Central memory CD8-positive, alpha-beta T cell (primary cell): ENCODE measurements around the gene HTR5A.

ENCODE experiments used
- ATAC-seq: fragments of 150-1000 bp; cut with Tn5 transposase; replicated peaks from 2 replicates; pipeline ENCODE4 v1.10.0; 2022; ENCODE audit warnings: mild to moderate bottlenecking, moderate FRiP score, moderate number of reproducible peaks; ENCODE audit not compliant: poor library complexity, severe bottlenecking; ENCODE audit errors: extremely low read depth
- DNase-seq, 2 donors: peaks; one replicate each; pipeline ENCODE4 v3.0.0; 2021; ENCODE audit warnings: low spot score in 2 of 2
- H3K27ac Mint-ChIP-seq: one replicate; pipeline ENCODE4 v1.8.0; 2022; ENCODE audit warnings: low read depth, mild to moderate bottlenecking, moderate library complexity, mixed read lengths
- H3K27me3 Mint-ChIP-seq: one replicate; pipeline ENCODE4 v1.8.0; 2022; ENCODE audit warnings: mixed read lengths
- H3K36me3 Mint-ChIP-seq: one replicate; pipeline ENCODE4 v1.8.0; 2022; ENCODE audit warnings: mild to moderate bottlenecking, moderate library complexity, mixed read lengths; ENCODE audit not compliant: insufficient read depth
- H3K4me1 Mint-ChIP-seq: one replicate; pipeline ENCODE4 v1.8.0; 2022; ENCODE audit warnings: mixed read lengths
- H3K4me3 Mint-ChIP-seq: one replicate; pipeline ENCODE4 v1.8.0; 2022; ENCODE audit warnings: mild to moderate bottlenecking, moderate library complexity, mixed read lengths
- H3K9me3 Mint-ChIP-seq: one replicate; pipeline ENCODE4 v1.8.0; 2022; ENCODE audit warnings: mixed read lengths

HTR5A gene

GRCh38 chr7:155129186-155129585 lies 59.1 kb downstream of the HTR5A start:
- no peaks in the 10 kb centered on the region for H3K4me1 Mint-ChIP-seq
- ATAC-seq (no peak), DNase-seq (no peak)
- no peaks in the 10 kb centered on the region for H3K36me3 Mint-ChIP-seq
- peaks cover 42% of the 10 kb centered on the region for H3K27me3 Mint-ChIP-seq
- H3K9me3 Mint-ChIP-seq = no peaks in the 10 kb centered on the region
- H3K27ac Mint-ChIP-seq = no peak overlapping the region
- no peak overlapping the region for H3K4me3 Mint-ChIP-seq

GRCh38 chr7:155129789-155130188 lies 59.7 kb downstream of the HTR5A start:
- Mint-ChIP-seq H3K36me3 (no peaks in the 10 kb centered on the region), H3K27ac (no peak overlapping the region), H3K9me3 (no peaks in the 10 kb centered on the region), H3K27me3 (peaks cover 37% of the 10 kb centered on the region), H3K4me3 (no peak overlapping the region), H3K4me1 (no peaks in the 10 kb centered on the region)
- DNase-seq = no peak
- no peak for ATAC-seq

GRCh38 chr7:155130493-155130892 lies 60.4 kb downstream of the HTR5A start:
- ATAC-seq = no peak
- no peak overlapping the region for H3K4me3 Mint-ChIP-seq
- H3K27ac Mint-ChIP-seq = no peak overlapping the region
- H3K36me3 Mint-ChIP-seq = no peaks in the 10 kb centered on the region
- DNase-seq = no peak
- H3K4me1 Mint-ChIP-seq = no peaks in the 10 kb centered on the region
- no peaks in the 10 kb centered on the region for H3K9me3 Mint-ChIP-seq
- peaks cover 32% of the 10 kb centered on the region for H3K27me3 Mint-ChIP-seq

GRCh38 chr7:155131090-155131489 lies 61.0 kb downstream of the HTR5A start:
- no peak for DNase-seq

DNA sequence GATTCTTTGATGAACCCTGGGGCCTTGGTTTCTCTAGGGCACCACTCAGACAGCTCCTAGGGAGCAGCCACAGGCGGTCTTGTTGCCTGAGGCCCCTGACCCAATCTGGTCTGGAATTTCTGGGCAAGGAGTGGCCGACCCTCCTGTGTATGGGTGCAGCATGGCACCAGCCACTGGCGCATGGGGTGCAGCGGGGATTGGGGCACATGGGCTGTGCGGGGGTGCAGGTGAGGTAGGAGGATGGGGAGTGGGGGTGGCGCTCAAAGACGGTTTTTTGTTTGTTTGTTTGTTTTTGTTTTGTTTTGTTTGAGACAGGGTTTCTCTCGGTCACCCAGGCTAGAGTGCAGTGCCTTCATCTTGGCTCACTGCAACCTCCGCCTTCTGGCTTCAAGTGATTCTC lies 62.3 kb downstream of the HTR5A start:
- H3K9me3 Mint-ChIP-seq = peaks cover 3% of the 10 kb centered on the region
- H3K4me3 Mint-ChIP-seq = no peak overlapping the region
- peaks cover 39% of the 10 kb centered on the region for H3K27me3 Mint-ChIP-seq
- no peaks in the 10 kb centered on the region for H3K4me1 Mint-ChIP-seq
- ATAC-seq (no peak), DNase-seq (no peak)
- H3K27ac Mint-ChIP-seq = no peak overlapping the region
- H3K36me3 Mint-ChIP-seq = no peaks in the 10 kb centered on the region

More at GRCh38 chr7:155131090-155131489, 61.0 kb downstream of the HTR5A start:
- H3K27ac Mint-ChIP-seq = no peak overlapping the region
- no peaks in the 10 kb centered on the region for H3K4me1 Mint-ChIP-seq
- H3K27me3 Mint-ChIP-seq = peaks cover 32% of the 10 kb centered on the region
- no peaks in the 10 kb centered on the region for H3K9me3 Mint-ChIP-seq
- no peak overlapping the region for H3K4me3 Mint-ChIP-seq
- ATAC-seq = no peak
- H3K36me3 Mint-ChIP-seq = no peaks in the 10 kb centered on the region

DNA sequence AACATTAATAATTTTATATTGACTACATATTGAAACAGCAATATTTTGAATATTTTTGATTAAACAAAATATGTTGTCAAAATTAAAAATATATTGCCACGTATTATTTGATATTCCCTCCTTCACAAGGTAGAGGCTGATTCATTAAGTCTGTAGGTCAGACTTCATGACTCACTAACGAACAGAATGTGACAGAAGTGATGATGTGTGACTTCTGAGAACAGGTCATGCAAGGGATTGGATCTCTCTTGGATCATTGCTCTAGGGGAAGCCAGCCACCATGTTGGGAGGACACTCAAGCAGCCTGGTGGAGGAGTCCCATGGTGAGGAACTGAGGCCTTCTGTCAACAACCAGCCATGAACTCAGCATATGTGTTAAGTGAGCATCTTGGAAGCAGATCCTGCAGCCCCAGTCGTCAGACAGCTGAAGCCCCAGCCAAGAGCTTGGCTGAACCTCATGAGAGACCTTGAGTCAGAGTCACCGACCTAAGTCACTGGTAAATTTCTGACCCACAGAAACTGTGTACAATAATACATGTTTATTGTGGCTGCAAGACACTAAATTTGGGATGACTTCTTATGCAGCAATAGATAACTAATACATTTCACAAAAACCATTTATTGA lies 66.6 kb downstream of the HTR5A start:
- H3K4me1 Mint-ChIP-seq = no peaks in the 10 kb centered on the region
- no peak overlapping the region for H3K4me3 Mint-ChIP-seq
- ATAC-seq (no peak), DNase-seq (no peak)
- H3K27me3 Mint-ChIP-seq = peaks cover 35% of the 10 kb centered on the region
- no peak overlapping the region for H3K27ac Mint-ChIP-seq
- peaks cover 6% of the 10 kb centered on the region for H3K9me3 Mint-ChIP-seq
- no peaks in the 10 kb centered on the region for H3K36me3 Mint-ChIP-seq
